ENCODE measurements around the gene MARCHF10.
"Not testable (repeated sequence)": the region's sequence is repeated elsewhere in the genome, so short reads cannot be mapped to it uniquely, and the experiment has no call there.

The MARCHF10 gene

DNA sequence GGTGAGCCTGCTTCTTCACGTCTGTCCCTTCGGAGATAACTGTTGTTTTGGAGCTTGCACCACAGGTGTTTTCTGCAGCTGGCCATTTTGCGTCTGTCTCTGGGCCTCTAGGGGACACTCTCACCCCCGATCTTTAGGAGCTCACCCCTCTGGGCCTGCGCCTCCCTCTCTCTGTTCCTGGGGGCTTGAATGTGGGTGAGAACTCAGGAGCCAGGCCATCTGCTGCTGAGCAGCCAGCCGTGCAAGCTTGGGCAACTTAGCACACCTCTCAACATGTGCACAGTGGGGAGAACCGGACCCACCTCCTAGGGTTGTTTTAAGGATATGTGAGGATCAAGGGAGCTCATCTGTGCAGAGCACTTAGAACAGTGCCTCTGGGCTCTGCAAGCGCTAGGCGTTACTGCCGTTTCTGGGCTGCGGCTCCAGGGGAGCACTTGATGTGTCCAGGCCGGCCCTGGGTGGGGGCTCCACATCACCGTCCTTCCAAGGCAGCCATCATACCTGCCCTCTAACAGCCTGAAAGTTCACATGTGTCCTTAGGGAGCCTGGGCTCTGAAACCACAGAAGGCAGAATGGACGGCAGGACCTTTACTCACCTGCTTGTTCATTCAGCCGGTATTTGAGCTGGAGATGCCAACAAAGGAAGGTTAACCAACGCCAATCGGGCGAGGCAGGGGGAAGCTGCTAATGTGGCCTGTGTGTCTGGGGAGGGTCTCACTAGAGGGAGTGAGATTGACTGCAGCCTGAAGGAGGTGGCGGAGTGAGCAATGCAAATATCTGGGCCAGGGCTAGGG lies 114.3 kb downstream of the MARCHF10 start:
- no peak for DNase-seq

- no peak for DNase-seq
Measured at GRCh38 chr17:62692721-62693431, 115.2 kb downstream of the MARCHF10 start.

DNA sequence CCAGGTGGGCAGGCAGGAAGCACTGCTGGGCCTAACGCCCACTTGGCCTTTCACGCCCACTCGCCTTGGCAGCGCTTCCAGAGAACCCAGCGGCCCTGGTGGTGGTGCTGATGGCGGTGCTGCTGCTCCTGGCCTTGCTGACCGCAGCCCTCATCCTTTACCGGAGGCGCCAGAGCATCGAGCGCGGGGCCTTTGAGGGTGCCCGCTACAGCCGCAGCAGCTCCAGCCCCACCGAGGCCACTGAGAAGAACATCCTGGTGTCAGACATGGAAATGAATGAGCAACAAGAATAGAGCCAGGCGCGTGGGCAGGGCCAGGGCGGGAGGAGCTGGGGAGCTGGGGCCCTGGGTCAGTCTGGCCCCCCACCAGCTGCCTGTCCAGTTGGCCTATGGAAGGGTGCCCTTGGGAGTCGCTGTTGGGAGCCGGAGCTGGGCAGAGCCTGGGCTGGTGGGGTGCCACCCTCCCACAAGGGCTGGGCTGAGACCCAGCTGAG lies 115.9 kb downstream of the MARCHF10 start:
- DNase-seq: no peak

GRCh38 chr17:62691589-62691915 lies 116.6 kb downstream of the MARCHF10 start:
- DNase-seq: not testable (repeated sequence)

DNA sequence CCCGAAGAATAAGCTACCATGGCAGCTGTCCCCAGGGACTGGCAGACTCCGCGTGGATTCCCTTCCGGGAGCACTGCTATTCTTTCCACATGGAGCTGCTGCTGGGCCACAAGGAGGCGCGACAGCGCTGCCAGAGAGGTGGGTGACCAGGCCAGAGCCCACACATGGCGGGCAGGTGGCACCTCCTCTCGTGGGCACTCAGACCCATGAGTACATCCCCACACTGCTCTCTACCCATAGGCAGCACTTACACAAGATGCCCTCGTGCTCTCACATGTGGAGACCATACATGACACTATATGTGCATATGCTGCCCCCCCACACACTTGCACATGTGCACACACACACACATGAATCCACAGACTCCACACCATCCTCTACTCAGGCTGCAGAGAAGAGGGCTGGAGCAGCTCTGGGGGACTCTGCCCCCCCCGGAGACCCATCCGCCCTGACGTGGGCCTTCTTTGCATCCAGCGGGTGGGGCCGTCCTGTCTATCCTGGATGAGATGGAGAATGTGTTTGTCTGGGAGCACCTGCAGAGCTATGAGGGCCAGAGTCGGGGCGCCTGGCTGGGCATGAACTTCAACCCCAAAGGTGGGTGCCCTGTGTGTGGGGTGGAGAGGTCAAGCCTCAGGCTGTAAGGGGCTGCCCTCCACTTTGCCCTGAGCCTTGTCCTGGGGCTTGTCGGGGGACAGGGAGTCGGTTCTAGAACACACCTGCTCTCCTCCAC lies 117.8 kb downstream of the MARCHF10 start:
- no peak for DNase-seq

DNA sequence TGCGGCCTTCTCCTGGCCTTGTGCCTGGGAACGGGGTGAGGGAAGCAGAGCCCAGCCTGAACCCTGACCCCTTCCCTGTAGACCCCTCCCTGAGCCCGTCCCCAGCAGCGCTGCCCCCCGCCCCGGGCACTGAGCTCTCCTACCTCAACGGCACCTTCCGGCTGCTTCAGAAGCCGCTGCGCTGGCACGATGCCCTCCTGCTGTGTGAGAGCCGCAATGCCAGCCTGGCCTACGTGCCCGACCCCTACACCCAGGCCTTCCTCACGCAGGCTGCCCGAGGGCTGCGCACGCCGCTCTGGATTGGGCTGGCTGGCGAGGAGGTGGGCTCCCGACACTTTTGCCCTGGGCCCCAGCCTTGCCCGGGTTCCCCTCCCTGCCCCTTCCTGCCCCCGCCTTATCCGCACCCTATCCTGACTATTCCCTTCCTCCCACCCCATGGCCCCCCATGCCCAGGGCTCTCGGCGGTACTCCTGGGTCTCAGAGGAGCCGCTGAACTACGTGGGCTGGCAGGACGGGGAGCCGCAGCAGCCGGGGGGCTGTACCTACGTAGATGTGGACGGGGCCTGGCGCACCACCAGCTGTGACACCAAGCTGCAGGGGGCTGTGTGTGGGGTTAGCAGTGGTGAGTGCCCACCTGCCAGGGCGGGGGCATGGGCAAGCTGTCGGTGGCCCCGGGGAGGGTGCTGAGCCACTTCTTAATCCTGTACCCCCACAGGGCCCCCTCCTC lies 118.5 kb downstream of the MARCHF10 start:
- DNase-seq: no peak

DNA sequence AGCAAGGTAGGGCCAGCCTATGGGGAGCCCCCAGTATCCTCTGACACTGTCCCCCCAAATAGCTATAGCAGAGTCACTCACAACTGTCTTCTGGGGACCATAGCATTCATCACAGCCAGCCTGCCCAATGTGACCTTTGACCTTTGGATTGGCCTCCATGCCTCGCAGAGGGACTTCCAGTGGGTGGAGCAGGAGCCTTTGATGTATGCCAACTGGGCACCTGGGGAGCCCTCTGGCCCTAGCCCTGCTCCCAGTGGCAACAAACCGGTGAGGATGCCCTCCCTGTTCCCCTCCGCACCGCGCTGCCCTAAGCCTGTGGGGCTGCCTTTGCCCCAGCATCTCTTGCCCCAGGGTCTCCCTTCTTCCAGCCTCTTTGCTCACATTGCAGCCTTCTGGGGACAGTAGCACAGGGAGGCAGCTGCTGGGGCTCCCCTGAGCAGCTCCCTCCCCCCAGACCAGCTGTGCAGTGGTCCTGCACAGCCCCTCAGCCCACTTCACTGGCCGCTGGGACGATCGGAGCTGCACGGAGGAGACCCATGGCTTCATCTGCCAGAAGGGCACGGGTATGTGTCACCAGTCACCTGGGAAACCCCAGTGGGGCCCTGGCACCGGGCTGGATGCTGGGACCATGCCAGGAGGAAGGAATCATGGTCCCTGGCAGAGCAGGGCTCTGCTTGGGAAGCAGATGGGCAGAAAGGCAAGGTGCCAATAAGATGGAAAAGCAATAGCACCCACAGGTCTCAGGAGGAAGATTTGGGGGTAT lies 119.5 kb downstream of the MARCHF10 start:
- DNase-seq: no peak

GRCh38 chr17:62687997-62688396 lies 120.1 kb downstream of the MARCHF10 start:
- DNase-seq: no peak

GRCh38 chr17:62684179-62684578 lies 123.9 kb downstream of the MARCHF10 start:
- no peak for DNase-seq

GRCh38 chr17:62681939-62682381 lies 126.2 kb downstream of the MARCHF10 start:
- DNase-seq: no peak

GRCh38 chr17:62681061-62681938 lies 126.8 kb downstream of the MARCHF10 start:
- DNase-seq: no peak

GRCh38 chr17:62680541-62681052 lies 127.5 kb downstream of the MARCHF10 start:
- no peak for DNase-seq

DNA sequence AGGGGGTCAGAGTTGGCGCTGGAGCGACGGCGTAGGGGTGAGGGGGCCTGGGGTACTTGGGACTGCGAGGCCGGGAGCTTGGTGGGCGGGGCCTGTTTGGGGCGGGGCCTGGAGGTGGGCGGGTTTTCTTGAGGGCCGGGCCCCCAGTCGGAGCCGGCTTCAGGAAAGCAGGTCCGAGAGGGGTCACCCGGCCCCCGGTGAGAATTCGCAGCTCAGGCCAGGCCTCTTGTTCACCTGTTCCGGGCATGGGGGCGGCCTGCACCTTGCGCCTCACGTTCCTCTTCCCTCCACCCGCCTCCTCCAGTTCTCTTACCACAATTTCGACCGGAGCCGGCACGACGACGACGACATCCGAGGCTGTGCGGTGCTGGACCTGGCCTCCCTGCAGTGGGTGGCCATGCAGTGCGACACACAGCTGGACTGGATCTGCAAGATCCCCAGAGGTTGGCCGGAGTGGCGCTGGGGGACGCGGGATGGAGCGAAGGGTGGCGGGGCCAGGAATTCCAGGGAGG lies 128.2 kb downstream of the MARCHF10 start:
- DNase-seq: no peak

- no peak for DNase-seq
Measured at GRCh38 chr17:62678214-62678919, 129.7 kb downstream of the MARCHF10 start.

- DNase-seq: no peak
Measured at GRCh38 chr17:62676952-62677596, 131.0 kb downstream of the MARCHF10 start.

DNA sequence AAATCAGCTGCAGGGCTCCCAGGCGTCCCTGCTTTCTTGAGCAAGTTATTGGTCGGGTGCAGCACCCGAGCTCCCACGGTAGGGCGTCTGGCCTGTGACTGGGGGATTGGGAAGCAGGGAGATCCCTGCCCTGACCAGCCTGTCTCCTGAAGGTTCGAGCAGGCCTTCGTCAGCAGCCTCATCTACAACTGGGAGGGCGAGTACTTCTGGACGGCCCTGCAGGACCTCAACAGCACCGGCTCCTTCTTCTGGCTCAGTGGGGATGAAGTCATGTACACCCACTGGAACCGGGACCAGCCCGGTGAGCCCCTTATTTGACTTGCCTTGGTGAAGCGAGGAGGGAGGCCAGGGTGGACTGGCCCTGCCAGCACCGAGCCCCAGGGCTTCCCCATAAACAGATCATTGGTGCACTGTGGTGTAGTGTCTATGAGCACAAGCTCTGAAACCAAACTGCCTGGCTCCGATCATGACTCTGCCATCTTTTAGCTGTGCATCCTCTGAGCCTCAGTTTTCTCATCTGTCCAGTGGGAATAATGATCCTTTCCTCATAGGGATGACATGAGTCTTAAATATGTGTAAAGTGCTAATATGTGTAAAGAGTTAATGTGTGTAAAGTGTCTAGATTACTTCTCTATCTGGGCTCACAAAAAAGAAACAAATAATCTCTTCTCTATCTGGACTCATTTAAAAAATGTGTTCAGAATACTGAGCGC lies 131.7 kb downstream of the MARCHF10 start:
- no peak for DNase-seq

DNA sequence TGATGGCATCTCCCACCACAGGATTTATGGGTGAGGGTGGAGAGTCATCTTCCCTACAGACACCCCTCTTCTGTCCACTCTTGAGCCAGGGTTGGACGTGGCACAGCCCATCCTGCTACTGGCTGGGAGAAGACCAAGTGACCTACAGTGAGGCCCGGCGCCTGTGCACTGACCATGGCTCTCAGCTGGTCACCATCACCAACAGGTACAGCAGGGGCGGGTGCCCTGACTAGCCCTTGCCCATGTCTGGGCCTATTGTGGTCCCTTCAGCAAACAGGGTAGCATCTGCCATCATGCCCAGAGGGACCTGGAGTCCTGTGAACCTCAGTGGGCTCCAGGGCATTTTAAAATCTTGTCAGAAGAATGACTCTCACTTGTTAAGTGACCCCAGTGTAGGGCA lies 132.4 kb downstream of the MARCHF10 start:
- DNase-seq: no peak

DNA sequence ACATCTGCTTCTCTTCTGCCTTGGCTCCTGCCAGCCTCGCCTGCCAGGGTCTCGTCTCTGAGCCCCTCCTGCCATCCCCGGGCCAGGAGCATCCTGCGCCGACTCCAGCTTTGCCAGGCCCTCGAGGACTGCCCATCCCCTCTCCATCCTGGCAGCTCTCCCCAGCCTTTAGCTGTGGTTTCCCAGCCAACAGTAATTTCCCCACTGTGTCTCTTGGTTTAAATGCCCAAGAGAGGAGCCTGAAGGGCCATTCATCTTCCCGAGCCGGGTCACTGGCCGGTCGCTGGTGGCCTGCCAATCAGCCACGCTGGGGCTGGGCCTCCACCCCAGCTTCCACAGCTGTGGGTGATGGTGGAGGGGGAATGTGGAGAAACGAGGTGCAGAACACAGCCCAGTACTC lies 132.9 kb downstream of the MARCHF10 start:
- no peak for DNase-seq

DNA sequence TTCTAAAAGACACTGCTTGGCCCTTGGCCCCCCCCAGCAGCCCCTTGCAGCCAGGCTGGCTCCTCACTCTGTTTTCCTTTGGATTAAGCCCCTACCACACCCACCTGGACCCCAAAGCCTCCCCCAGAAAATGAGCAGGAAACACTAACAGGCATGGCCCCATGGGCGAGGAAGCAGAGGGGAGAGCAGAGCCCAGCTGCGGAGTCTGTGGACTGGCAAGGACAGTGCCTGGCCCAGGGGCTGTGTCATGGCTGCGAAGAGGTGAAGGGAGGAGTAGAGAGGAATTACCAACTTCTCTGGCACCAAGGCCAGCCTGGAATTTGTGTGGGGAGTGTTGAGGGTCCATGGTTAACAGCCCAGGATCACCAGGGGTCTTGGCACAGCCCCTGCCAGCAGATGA lies 133.3 kb downstream of the MARCHF10 start:
- DNase-seq: no peak

Data from activated naive CD4-positive, alpha-beta T cell (primary cell).